ENCODE data around the gene C2CD2.

DNA sequence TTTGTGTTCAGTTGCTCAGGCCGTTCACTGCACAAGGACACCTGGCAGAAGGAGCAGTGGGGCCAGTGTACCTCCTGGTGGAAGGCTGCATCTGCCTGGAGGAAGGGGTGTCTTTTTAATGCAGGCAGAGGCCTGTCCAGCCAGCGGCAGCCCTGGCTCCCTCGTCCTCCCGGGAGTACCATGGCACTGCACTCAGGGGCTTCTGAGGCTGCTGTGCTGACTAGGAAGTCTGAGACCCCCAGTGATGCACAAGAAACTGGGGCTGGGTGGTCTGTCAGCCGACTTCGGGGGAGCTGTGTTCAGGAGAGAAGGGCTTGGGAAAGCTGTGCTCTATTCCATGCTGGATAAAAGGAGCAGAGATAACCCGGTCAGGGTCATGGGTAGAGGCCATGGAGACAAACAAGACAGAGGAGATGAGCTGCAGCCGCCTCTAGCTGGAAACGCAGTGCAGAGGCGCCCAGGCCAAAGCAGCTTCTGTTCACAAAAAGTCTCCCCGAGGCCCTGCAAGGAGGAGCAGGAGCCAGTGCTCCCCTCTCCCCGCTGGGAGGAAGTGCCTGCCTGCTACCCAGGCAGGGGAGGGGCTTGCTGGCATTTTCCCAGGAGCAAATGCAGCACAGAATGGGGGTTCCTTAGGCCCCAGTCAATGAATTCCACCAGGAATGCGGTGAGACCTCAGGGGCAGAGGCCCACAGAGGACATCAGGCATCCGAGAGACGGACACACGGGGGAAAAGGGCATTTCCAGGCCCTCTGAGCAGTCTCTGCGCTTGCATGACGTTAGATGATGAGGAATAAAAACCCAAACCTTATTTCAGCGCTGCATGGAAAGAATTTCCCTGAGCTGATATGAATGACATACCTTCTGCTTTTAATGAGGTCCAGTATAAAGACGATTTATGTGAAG, 17.2 kb upstream of the C2CD2 start:
- TF ChIP-seq POLR2A (IDR thresholded peaks at IDR 0.05): no peak
- TF ChIP-seq, protein P1, sequence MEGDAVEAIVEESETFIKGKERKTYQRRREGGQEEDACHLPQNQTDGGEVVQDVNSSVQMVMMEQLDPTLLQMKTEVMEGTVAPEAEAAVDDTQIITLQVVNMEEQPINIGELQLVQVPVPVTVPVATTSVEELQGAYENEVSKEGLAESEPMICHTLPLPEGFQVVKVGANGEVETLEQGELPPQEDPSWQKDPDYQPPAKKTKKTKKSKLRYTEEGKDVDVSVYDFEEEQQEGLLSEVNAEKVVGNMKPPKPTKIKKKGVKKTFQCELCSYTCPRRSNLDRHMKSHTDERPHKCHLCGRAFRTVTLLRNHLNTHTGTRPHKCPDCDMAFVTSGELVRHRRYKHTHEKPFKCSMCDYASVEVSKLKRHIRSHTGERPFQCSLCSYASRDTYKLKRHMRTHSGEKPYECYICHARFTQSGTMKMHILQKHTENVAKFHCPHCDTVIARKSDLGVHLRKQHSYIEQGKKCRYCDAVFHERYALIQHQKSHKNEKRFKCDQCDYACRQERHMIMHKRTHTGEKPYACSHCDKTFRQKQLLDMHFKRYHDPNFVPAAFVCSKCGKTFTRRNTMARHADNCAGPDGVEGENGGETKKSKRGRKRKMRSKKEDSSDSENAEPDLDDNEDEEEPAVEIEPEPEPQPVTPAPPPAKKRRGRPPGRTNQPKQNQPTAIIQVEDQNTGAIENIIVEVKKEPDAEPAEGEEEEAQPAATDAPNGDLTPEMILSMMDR (IDR thresholded peaks at IDR 0.05): no peak
- TF ChIP-seq EP300 (IDR thresholded peaks at IDR 0.05): no peak

Data from tibial nerve (tissue), 4 donors.